GM10847 (cell line): ENCODE measurements around the gene CRYBA2.

Source experiments
- POLR2A ChIP-seq: IDR thresholded peaks from 2 replicates; pipeline ENCODE4 v1.6.1; 2011; ENCODE audit not compliant: insufficient read length; ENCODE audit errors: extremely low read depth

CRYBA2 gene

DNA sequence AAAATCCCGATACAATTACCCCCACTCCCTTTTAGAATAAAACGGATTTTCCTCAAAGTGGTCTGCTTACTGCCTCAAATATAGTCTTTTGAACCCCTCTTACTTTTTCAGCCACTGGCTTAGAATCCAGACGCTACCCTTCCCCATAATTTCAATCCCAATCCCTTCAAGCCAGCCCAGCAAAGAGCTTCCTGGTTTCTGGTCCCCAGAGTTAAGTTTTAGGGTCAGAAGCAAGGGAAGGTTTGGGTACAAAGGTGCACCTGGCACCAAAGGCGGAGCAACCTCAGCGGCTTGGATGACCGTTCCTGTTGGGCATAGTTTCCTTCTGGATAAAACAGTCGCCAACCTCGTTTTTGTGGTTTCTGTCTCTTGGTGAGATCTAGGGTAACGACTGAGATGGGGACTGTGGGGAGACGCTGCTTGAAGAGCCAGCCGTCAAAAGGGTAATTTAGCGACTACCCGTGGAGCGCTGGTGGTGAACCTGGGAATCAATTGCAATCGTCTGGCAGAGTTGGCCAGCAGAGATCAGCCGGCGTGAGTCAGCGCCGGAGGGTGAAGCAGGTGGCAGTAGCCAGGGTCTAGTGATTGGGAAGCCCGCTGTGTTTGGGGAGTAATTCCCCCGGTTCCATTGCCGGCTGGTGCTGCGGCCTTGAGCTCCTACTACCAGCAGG lies 9.8 kb downstream of the CRYBA2 start:
- TF ChIP-seq POLR2A: no peak

DNA sequence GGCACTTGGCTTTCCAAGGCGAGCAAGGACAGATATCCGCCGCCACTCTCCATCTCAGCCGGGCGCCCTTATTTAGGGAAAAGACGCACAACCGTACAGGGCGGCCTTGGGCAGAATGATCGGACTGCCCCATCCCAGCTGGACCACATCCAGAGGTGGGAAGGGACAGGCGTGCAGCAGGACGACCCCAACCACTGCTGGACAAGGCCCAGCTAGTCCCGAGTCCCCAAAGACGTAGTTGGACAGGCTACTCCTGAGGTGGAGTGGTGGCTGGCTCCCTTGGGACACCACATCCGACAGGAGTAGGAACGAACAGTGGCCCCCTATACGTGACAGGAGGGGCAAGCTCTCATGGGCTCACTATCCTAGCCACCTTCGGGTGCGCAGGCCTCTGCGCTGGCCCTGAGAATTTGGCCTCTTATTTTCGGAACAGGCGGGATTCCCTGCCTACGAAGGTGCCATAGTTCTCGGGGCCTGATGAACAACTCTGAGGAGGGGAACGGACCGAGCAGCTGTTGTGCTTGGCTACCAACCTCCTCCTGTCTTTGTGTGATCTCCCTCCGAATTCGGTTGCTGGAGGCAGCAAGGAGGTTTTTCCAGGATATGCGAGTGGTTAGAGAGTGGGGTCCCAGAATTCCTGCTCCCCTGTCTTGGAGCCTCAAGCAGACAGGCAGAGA lies 10.5 kb downstream of the CRYBA2 start:
- no peak for TF ChIP-seq POLR2A

DNA sequence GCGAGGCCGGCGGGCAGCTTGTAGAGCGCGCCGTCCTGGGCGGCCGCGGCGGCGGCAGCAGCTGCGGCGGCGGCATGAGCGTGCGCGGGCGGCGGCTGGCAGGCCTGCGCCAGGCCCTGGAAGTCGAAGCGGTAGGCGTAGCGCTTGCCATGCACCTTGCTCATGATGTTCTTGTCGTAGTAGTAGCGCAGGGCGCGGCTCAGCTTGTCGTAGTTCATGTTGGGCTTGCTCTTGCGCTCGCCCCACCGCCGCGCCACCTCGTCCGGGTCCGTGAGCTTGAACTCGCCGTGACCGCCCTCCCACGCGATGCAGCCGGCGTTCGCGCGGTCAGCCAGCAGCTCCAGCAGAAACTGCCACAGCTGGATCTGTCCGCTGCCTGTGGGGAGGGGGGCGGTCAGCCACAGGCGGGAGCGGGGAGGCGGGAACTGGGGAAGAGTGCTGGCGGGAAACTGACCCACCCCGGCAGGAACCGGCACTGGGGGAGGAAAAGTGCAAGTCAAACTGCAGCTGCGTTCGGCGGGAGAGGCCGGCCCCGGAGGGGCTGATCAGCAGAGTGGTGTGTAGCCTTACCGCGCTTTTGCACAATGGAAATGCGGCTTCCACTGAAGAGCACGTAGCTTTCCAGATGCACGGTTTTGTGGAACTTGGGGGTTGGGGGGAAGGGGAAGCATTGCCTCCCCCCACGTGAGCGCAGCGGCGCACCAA lies 11.2 kb downstream of the CRYBA2 start:
- TF ChIP-seq POLR2A: no peak

DNA sequence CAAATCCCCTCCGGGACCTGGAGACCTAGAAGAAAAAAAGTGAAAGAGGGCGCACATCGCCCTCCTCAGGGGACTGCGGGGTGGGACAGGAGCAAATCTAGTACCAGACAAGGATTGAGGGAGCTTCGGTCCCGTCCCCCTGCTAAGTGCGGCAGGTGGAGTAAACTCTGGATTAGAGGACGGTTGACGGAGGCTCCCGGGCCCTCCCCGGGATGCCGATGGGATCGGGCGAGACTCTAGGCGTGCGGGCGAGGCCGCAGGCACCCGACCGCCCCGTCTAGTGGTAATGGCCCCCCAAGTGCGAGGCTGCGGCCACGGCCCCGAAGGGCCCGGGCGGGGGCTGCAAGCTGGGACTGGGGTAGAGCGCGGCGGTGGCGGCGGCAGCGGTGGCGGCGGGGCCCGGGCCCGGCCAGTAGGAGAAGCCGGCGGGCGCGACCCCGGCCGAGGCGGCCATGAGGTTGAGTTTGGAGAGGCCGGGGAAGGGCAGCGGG lies 11.8 kb downstream of the CRYBA2 start:
- TF ChIP-seq POLR2A: no peak

DNA sequence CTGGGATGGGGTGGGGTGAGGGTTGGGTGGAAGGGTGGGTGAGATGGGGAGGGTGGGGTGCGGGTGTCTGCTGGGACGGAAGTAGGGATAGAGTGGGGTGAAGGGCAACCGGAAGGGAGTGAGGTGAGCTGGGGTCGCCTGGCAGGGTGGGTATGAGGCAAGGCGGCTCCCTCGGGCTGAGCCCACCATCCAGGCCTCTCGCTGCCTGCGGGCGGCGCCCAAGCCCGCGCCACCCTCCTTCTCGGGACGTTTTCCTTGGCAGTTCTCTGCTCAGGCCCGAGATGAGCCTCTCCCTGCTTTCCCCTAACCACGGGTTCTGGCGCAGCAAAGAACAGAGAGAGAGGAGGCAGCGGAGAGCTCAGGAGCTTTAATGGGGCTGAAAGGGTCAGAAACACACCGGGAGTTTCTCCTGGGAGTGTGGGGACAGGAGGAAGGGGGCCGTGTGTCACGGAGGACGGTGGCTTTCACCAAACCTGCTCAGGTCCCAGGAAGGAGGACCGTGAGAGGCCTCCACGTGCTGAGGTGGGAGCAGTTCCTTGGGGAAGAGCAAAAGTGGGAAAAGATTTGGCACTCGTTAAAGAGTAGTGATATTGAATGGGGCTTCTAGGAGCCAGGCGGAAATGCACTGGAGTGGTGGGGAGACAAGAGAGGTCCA lies 12.4 kb downstream of the CRYBA2 start:
- TF ChIP-seq POLR2A: no peak

DNA sequence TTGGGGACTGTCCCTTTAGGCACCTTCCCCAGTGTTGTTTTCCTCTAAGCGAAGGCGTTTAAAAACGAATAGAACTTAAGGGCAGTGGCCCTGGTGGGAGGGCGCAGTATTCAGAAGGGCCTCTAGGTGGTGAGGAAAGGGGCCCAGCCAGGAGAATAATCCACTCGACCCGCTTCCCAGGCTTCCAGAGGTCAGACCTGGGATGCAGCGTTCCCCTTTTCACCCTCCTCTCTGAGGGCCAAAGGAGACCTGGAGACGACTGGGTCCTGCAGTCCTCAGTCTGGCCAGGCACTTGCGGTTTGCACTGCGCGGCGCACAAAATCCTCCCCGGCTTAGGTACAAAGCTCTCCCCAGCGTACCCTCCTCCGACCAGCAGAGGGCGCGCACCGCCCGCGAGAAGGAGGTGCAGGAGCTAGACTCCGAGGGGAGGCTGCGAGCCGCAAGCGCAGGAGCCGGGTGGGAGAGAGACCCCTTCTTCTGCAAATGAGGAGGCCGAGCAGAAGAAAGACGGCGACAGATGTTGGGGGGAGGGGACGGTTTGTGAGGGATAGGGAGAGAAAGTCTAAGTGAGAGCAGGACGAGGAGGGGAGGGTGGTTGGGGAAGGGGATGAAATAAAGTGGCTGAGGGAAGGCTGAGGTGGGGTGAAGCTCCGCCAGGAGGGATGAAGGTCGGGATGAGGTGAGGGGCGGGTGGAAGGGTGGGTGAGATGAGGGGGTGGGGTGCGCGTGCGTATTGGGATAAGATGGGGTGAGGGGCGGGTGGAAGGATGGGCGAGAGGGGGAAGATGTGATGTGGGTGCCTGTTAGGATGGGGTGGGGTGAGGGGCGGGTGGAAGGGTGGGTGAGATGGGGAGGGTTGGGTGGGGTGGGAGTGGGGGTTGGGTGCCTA lies 13.1 kb downstream of the CRYBA2 start:
- no peak for TF ChIP-seq POLR2A

DNA sequence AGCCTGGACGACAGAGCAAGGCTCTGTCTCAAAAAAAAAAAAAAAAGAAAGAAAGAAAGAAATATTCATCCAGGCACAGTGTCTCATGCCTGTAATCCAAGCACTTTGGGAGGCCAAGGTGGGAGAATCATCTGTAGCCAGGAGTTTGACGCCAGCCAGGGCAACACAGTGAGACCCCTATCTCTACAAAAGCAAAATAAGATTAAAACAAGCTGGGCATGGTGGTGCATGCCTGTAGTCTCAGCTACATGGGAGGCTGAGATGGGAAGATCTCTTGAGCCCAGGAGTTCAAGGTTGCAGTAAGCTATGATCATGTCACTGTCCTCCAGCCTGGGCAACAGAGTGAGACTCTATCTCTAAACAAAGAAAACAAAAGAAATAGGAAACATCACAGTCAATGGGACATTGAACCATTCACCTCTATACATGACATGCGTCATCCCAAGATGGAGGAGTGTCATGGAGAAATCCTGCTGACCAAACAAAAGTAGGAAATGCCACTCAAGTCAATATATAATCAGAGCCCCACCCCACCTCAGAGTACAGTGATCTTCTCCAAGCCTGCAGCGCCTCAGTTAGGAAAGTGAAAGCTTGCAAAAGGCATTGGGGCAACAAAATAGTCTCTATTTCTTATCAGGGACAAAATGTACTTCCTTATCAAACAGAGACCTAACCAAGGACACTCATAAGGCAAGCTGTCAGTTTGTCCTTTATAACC lies 18.0 kb downstream of the CRYBA2 start:
- TF ChIP-seq POLR2A: no peak

DNA sequence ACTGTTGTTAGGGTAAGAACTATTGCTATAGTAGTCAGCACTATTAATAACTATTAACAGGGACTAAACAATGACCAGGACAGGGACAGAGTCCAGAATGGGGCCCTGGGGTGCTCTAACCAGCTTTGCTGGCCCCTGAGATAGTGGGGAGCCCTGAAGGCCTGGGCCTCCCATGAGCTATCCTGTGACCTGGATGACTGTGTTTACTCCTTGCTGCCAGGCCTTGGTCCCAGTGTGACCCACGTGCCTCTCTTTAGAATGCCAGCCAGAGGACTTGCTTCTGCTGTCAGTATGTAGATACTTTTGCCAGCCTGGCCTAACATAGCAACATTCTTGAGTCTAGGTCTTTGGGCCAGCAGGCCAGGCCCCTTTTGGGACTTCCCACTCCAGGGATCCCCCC lies 22.3 kb downstream of the CRYBA2 start:
- no peak for TF ChIP-seq POLR2A

DNA sequence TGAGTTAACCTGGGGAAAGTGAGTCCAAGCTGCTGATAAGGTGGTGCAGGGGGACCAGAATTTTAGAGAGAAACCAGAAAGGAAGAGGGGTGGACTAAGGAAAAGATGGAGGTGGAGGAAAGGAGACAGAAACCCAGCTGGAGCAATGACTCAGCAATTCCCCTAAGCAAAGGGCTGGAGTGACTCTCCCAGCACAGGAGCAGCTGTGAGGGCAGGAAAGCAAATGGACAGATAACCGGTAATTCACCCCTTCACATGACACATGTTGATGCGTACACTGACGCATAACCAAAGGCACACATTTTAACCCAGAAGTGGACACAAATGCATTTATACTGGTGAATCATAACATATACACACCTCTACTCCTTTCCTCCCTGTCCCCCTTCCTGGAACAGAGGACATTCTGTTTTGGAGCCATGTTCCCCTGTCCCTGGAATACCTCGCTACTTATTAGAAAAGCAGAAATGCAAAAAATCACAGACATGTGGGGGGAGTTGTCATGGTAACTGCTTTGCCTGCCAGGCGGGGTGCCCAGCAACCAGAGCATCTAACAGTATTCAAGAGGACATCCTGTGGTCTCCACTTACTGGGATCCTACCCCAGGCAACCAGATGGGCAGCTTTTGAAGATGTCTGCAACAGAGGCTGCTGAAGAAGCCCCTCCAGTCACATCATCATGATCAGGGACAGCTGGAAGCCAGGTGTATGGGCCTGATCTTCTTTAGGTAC lies 29.0 kb downstream of the CRYBA2 start:
- no peak for TF ChIP-seq POLR2A

DNA sequence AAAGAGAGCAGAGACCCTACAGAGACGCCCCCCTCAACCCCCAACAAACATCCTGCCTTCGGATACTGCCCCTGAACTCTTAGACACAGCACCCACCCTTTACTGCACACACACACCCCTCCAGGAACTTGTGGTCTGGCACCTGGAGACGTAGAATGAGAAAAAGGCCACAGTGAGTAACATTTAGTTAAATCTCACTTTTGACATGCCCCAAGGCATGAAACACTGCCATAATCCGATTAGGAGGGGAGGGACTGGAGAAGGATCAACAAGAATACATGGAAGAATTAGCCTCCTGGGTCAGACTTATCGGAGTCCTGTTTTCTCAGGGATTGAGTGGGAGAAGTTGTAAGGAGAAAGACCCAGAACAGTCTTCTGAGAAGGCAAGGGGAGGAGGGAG lies 29.6 kb downstream of the CRYBA2 start:
- no peak for TF ChIP-seq POLR2A

DNA sequence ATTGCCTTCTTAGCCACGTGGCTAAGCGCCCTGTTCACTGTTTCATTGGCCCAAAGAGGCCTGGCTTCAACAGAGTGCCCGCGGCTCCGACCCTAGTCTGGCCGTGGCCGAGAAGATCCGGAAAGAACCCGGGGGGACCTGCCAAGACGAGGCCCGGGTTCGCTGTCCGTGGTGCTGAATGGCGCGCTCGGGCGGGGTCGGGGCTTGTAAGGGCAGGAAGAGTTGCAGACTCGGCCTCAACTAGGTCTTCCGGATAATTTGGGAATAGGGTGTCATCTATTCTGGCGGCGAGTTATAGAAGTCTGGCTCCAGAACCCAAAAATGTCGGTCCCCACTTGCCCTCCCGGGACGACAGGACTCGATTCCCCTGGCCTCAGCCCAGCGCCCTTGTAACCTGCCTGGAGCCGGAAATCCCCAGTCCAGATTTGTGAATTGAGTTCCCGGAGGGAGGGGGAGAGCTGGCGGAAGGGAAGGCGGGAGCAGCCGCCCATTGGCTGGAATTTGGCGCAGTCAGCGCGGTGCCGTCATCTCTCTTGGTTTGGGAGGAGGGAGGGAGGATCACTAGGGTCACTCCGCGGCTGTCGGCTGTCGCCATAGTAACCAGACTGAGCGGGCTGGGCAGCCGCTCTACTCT lies 30.2 kb downstream of the CRYBA2 start:
- no peak for TF ChIP-seq POLR2A

DNA sequence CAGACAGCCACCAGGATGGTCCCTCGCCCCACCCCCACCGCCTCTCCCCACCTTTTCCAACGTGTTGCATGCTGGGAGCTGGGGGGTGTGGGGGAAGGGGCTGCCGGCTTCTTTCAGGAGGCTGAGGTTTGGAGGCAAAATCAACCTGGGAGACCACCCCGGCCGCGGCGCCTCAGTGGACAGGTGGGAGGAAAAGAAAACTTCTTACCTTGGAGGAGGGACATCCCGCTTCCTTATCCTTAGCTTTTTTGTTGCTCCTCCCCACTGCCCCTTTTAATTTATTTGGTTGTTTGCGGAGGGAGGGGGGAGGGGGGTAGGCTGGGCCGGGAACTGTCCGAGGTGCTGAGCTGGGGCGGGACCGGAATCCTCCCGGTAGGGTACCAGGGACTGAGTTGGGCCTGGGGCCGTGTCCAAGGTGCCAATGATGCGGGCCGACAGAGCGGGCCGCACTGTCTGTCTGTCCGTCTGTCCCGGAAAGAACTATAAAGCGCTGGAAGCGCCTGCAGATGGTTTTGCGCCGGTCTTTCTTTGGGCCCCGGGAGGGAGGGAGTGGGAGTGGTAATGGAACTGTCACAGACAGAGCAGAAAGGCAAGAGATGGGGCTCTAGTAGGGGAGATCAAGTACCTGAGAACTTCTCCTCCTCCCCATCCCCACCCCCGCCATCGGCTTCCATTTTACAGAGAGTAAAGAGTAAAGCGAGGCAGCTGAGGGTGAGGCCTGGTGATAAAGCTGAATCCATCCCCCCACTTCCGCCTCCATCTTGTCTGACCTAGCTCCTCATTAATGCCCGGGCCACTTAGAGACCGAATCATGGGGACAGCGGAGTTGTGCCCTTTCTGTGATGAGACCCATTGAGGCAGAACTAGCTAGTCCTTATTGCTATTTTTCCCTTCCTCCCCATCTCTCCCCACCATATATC lies 31.3 kb downstream of the CRYBA2 start:
- no peak for TF ChIP-seq POLR2A
